NCI-H1694 (cell line): ENCODE results near the gene TMEM187.

Source experiments
- DNase-seq: peaks from one replicate; lab custom pipeline; 2025; lab: John Stamatoyannopoulos, UW

Gene TMEM187

GRCh38 chrX:154020536-154021115, 48.1 kb downstream of the TMEM187 start:
- DNase-seq, result no peak

GRCh38 chrX:154021131-154021611, 48.6 kb downstream of the TMEM187 start:
- DNase-seq, result no peak

DNA sequence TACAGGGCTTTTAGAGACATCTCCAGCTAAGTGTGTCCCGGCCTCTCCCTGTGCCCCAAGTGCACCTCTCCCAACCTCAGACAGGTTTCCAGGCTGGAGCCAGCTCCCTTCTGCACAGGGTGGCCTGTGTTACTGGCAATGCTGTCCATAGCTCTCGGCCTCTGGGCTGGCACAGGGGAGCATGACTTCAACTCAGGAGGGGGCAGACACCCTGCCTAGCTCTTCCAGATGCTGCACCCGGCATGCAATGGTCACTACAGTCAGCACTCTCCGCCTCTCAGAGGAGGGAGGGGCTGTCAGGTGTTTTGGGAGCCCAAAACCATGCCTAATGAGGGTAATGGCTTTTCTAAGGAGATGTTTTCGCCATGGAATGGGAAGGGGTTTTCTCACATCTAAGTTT, 49.6 kb downstream of the TMEM187 start:
- DNase-seq, result no peak

GRCh38 chrX:154023276-154024000, 50.9 kb downstream of the TMEM187 start:
- no peak for DNase-seq

DNA sequence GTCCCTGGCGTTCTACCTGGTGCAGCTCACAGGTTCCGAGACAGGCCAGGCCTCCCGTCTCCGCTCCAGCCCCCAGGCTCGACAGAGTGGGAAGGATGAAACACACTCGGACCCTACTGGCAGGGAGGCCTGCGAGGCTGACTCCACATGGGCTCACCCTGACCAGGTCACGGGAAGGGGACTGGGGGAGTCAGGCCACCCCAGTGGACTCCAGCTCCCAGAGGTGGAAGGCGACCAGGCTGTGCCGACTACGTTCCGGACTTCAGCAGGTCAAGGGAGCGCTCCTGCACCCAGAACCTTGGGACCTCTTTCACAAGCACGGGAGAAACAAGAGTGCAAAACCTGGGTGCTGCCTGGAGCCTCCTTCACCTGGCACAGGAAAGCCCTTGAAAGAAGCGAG, 51.7 kb downstream of the TMEM187 start:
- no peak for DNase-seq

GRCh38 chrX:154025230-154025629, 52.7 kb downstream of the TMEM187 start:
- no peak for DNase-seq

- no peak for DNase-seq
Observed at GRCh38 chrX:154026136-154027021, 53.8 kb downstream of the TMEM187 start.

- no peak for DNase-seq
Observed at GRCh38 chrX:154027022-154027402, 54.5 kb downstream of the TMEM187 start.

GRCh38 chrX:154027986-154028385, 55.4 kb downstream of the TMEM187 start:
- no peak for DNase-seq

- DNase-seq, result no peak
Observed at GRCh38 chrX:154028502-154029184, 56.1 kb downstream of the TMEM187 start.

DNA sequence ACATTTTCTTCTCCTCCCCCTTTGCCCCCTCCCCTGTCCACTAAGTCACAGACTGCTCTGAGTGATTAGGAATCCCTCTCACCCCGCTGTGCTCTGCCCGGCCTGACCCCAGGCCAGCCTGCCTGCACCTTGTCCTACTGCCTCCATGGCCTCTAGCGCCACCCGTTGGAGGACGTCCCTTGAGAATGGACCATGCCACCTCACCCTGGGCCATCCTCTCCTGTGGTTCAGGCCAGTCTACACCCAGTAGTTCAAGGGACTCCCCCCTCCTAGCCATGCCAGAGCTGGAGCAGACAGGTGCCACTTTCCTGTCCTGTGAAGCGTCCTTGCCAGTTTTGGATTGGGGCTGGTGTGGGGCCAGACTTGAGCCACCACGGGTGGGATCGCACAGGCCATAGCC, 56.9 kb downstream of the TMEM187 start:
- DNase-seq, result no peak

DNA sequence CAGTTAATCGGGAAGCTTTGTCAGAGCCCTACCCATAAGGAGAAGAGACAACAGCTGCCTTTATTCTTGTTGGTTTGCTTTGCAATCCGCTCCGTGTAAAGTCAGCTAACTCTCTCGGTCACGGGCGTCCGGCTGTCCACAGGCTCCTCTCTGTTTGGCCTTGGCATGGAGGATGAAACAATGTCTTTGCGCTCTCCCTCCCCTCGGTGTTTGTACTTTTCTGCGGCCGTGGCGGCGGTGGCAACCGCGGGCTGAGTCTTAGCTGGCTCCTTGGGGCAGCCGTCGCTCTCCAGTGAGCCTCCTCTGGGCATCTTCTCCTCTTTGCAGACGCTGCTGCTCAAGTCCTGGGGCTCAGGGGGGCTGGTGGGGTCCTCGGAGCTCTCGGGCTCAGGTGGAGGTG, 57.7 kb downstream of the TMEM187 start:
- no peak for DNase-seq

GRCh38 chrX:154030715-154031305, 58.3 kb downstream of the TMEM187 start:
- no peak for DNase-seq

DNA sequence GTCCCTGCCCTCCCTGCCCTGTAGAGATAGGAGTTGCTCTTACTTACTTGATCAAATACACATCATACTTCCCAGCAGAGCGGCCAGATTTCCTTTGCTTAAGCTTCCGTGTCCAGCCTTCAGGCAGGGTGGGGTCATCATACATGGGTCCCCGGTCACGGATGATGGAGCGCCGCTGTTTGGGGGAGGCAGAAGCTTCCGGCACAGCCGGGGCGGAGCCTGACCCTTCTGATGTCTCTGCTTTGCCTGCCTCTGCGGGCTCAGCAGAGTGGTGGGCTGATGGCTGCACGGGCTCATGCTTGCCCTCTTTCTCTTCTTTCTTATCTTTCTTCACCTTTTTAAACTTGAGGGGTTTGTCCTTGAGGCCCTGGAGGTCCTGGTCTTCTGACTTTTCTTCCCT, 59.6 kb downstream of the TMEM187 start:
- no peak for DNase-seq

- DNase-seq, result no peak
Observed at GRCh38 chrX:154032653-154033052, 60.1 kb downstream of the TMEM187 start.
